HepG2 (cell line): ENCODE measurements around the gene NUF2. TPM values are rescaled to one million over a fixed set of nuclear protein-coding genes. Genes with fewer than 3 reads are reported as not detected.
A peak's percentile ranks its signal among the peaks of the same experiment; 100 is the strongest.

ENCODE experiments used
- EP300 ChIP-seq, 3 experiments: sonication (generic) in 1 of 3; formaldehyde crosslinking in 1 of 3; IDR thresholded peaks; 2 replicates each; pipeline versions ENCODE4 v1.5.1 to v1.6.1; 2011 to 2020; ENCODE audit warnings: low read depth in 2 of 3, low read length in 2 of 3, borderline replicate concordance in 1 of 3, improper control_type of control experiment in 1 of 3, mild to moderate bottlenecking in 1 of 3, missing genetic modification reagents in 1 of 3, moderate library complexity in 1 of 3
- FOXA3 ChIP-seq: IDR thresholded peaks from 2 replicates; pipeline ENCODE4 v1.6.1; 2016; ENCODE audit warnings: missing genetic modification reagents, missing compliant biosample characterization
- MAFF ChIP-seq: IDR thresholded peaks from 2 replicates; pipeline ENCODE4 v1.6.1; 2011; ENCODE audit warnings: low read depth, low read length, improper control_type of control experiment
- PHB2 ChIP-seq: fragments of 450-650 bp; IDR thresholded peaks from 2 replicates; pipeline ENCODE4 v1.6.1; 2018; ENCODE audit not compliant: partially characterized antibody
- POLR2AphosphoS2 ChIP-seq: IDR thresholded peaks from 2 replicates; pipeline ENCODE4 v1.6.1; 2011; ENCODE audit warnings: low read depth, low read length, improper control_type of control experiment
- POLR2G ChIP-seq: fragments of 200-400 bp; formaldehyde crosslinking; IDR thresholded peaks from 2 replicates; pipeline ENCODE4 v1.6.1; 2018; ENCODE audit warnings: mild to moderate bottlenecking, low read depth, low read length, moderate library complexity
- RBFOX2 ChIP-seq: fragments of 200-400 bp; formaldehyde crosslinking; IDR thresholded peaks from 2 replicates; pipeline ENCODE4 v1.6.1; 2017; ENCODE audit warnings: low read depth, mild to moderate bottlenecking, low read length
- SALL1 ChIP-seq: sonication (generic); formaldehyde crosslinking; IDR thresholded peaks from 2 replicates; pipeline ENCODE4 v1.8.0; 2022; ENCODE audit warnings: mild to moderate bottlenecking, missing genetic modification reagents
- SATB2 ChIP-seq: sonication (generic); formaldehyde crosslinking; IDR thresholded peaks from 2 replicates; pipeline ENCODE4 v1.5.0; 2020; ENCODE audit warnings: missing genetic modification reagents
- SP4 ChIP-seq: sonication (generic); formaldehyde crosslinking; IDR thresholded peaks from 2 replicates; pipeline ENCODE4 v1.8.1; 2023; ENCODE audit warnings: mild to moderate bottlenecking, missing genetic modification reagents
- TAF1 ChIP-seq: sonication (generic); formaldehyde crosslinking; IDR thresholded peaks from 2 replicates; pipeline ENCODE4 v1.4.0; 2020; ENCODE audit warnings: missing genetic modification reagents
- U2AF1 ChIP-seq: fragments of 200-400 bp; formaldehyde crosslinking; optimal IDR thresholded peaks from 2 replicates; pipeline ENCODE3; 2017; ENCODE audit warnings: mild to moderate bottlenecking, low read depth, low read length
- ZC3H13 ChIP-seq: sonication (generic); formaldehyde crosslinking; IDR thresholded peaks from 2 replicates; pipeline ENCODE4 v1.8.1; 2023; ENCODE audit warnings: mild to moderate bottlenecking, missing genetic modification reagents, moderate library complexity
- ZKSCAN8 ChIP-seq: IDR thresholded peaks from 2 replicates; pipeline ENCODE4 v1.6.1; 2016; ENCODE audit warnings: borderline replicate concordance, missing genetic modification reagents, missing compliant biosample characterization
- ZNF12 ChIP-seq: sonication (generic); formaldehyde crosslinking; IDR thresholded peaks from 2 replicates; pipeline ENCODE4 v1.5.0; 2020; ENCODE audit warnings: missing genetic modification reagents
- ZNF20 ChIP-seq: sonication (generic); formaldehyde crosslinking; IDR thresholded peaks from 2 replicates; pipeline ENCODE4 v1.4.0; 2020; ENCODE audit warnings: mild to moderate bottlenecking, moderate library complexity, missing genetic modification reagents
- ZNF224 ChIP-seq: sonication (generic); formaldehyde crosslinking; IDR thresholded peaks from 2 replicates; pipeline ENCODE4 v1.5.0; 2020; ENCODE audit warnings: mild to moderate bottlenecking, missing genetic modification reagents
- ZNF460 ChIP-seq: sonication (generic); formaldehyde crosslinking; IDR thresholded peaks from 2 replicates; pipeline ENCODE4 v1.5.1; 2020; ENCODE audit warnings: missing genetic modification reagents, mild to moderate bottlenecking, borderline replicate concordance
- ZNF644 ChIP-seq: IDR thresholded peaks from 2 replicates; pipeline ENCODE4 v1.6.1; 2016; ENCODE audit warnings: low read depth
- ZNF660 ChIP-seq: sonication (generic); formaldehyde crosslinking; IDR thresholded peaks from 2 replicates; pipeline ENCODE4 v1.5.1; 2020; ENCODE audit warnings: mild to moderate bottlenecking, low read depth, missing genetic modification reagents, borderline replicate concordance
- ZNF792 ChIP-seq: IDR thresholded peaks from 2 replicates; pipeline ENCODE4 v1.6.1; 2016
- polyA plus RNA-seq, 8 experiments: library from polyadenylated mRNA; depleted of rRNA in 3 of 8; stranded (reverse) in 7 of 8; unstranded in 1 of 8; fragments of >200 nt; fragmentation: Illumina TruSeq in 4 of 8; extraction: Trizol in 4 of 8; gene quantifications; 2 replicates each; pipeline versions ENCODE4 v1.2.1 to v1.2.3, GENCODE V29; 2011 to 2016; ENCODE audit warnings: low read depth in 4 of 8, missing spikeins in 1 of 8, mixed read lengths in 1 of 8; ENCODE audit not compliant: insufficient read depth in 1 of 8
- total RNA-seq, 5 experiments: library from RNA; depleted of rRNA; stranded (reverse); fragments of >200 nt; fragmentation: Illumina TruSeq; extraction: Trizol; gene quantifications; 2 replicates each; pipeline ENCODE4 v1.2.3, GENCODE V29; 2016; ENCODE audit warnings: low read depth in 1 of 5
- TF ChIP-seq, protein P1 (sequence below): sonication (generic); formaldehyde crosslinking; IDR thresholded peaks from 2 replicates; pipeline ENCODE4 v1.4.0; 2020; ENCODE audit warnings: missing genetic modification reagents
- TF ChIP-seq, protein P2 (sequence below): sonication (generic); formaldehyde crosslinking; IDR thresholded peaks from 2 replicates; pipeline ENCODE4 v1.4.0; 2020; ENCODE audit warnings: missing genetic modification reagents
- TF ChIP-seq, protein P3 (sequence below): sonication (generic); formaldehyde crosslinking; IDR thresholded peaks from 2 replicates; pipeline ENCODE4 v1.5.0; 2020; ENCODE audit warnings: mild to moderate bottlenecking, missing genetic modification reagents, moderate library complexity
- TF ChIP-seq, protein P4 (sequence below): sonication (generic); formaldehyde crosslinking; IDR thresholded peaks from 2 replicates; pipeline ENCODE4 v1.5.0; 2020; ENCODE audit warnings: missing genetic modification reagents

Gene NUF2
- total and polyA plus RNA-seq, 2 of the 13 experiments (the other 11 are each of a cell fraction or from before 2014, with no cell fraction given) = 26.0 to 39.4 TPM

DNA sequence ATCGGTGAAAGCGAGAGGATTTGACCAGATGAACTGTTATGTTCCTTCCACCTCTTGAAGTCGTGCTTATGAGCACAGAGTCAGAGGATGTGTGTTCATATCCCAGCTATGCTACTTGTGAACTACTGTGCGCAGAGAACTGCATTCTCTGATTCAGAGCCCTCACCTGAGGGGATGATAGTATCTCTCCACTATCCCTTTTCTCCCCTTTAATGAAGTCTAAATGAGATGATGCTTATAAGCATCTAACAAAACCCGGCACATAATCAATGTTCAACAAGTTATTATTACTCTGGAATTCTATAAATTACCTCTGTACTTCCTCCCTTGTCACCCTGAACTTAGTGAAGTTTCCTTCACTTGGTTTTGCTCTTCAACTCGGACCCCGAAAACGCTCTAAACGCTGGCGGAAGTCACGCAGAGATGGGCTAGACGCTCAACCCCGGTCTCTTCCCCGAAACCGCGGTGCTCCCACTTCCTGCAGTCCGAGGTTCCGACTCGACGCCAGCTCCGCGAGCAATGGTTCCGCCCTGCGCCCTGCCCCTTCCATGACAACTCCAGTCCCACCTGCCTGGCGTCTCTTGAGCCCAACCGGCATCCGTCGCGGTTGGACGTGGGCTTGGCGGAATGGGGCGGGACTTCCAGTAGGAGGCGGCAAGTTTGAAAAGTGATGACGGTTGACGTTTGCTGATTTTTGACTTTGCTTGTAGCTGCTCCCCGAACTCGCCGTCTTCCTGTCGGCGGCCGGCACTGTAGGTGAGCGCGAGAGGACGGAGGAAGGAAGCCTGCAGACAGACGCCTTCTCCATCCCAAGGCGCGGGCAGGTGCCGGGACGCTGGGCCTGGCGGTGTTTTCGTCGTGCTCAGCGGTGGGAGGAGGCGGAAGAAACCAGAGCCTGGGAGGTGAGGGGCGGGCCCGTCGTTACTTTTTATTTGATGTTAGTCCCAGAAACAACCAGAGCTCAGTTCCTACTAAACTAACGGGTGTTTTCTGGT, at the start of gene NUF2 (continued):
- TF ChIP-seq, protein P1, sequence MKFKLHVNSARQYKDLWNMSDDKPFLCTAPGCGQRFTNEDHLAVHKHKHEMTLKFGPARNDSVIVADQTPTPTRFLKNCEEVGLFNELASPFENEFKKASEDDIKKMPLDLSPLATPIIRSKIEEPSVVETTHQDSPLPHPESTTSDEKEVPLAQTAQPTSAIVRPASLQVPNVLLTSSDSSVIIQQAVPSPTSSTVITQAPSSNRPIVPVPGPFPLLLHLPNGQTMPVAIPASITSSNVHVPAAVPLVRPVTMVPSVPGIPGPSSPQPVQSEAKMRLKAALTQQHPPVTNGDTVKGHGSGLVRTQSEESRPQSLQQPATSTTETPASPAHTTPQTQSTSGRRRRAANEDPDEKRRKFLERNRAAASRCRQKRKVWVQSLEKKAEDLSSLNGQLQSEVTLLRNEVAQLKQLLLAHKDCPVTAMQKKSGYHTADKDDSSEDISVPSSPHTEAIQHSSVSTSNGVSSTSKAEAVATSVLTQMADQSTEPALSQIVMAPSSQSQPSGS (CRISPR knock-in tag) = peak; percentile 96
- TF ChIP-seq ZNF224 (CRISPR knock-in tag) (peak; percentile 92; the same call in 1 of the 2 replicates), ZNF12 (CRISPR knock-in tag) (peak; percentile 85), FOXA3 (CRISPR knock-in tag) (peak; percentile 89), SP4 (peak; percentile 99), RBFOX2 (peak; percentile 64), ZC3H13 (CRISPR knock-in tag) (peak; percentile 97), POLR2G (peak; percentile 83), ZNF644 (CRISPR knock-in tag) (peak; percentile 55), SALL1 (CRISPR knock-in tag) (peak; percentile 98), ZNF792 (CRISPR knock-in tag) (peak; percentile 99), ZKSCAN8 (CRISPR knock-in tag) (peak; percentile 95), MAFF (peak; percentile 95), PHB2 (no peak), U2AF1 (peak; percentile 76), ZNF460 (CRISPR knock-in tag) (peak; percentile 72; the same call in 1 of the 2 replicates), TAF1 (CRISPR knock-in tag) (peak; percentile 88), ZNF20 (CRISPR knock-in tag) (no peak), EP300 (IDR thresholded peaks at IDR 0.05; ENCODE audit: low read depth in 2 of 2, low read length in 2 of 2) (peak; percentile 64 to 74; a peak in 3 of 4 replicates), EP300 (CRISPR knock-in tag; IDR thresholded peaks at IDR 0.05; ENCODE audit: borderline replicate concordance) (peak; percentile 73), SATB2 (CRISPR knock-in tag) (peak; percentile 93; the same call in 1 of the 2 replicates), POLR2AphosphoS2 (no peak; the same call in 1 of the 2 replicates), ZNF660 (CRISPR knock-in tag) (no peak)
- TF ChIP-seq, protein P2, sequence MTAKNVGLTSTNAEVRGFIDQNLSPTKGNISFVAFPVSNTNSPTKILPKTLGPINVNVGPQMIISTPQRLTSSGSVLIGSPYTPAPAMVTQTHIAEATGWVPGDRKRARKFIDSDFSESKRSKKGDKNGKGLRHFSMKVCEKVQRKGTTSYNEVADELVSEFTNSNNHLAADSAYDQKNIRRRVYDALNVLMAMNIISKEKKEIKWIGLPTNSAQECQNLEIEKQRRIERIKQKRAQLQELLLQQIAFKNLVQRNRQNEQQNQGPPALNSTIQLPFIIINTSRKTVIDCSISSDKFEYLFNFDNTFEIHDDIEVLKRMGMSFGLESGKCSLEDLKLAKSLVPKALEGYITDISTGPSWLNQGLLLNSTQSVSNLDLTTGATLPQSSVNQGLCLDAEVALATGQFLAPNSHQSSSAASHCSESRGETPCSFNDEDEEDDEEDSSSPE (CRISPR knock-in tag) = peak; percentile 100
- TF ChIP-seq, protein P3, sequence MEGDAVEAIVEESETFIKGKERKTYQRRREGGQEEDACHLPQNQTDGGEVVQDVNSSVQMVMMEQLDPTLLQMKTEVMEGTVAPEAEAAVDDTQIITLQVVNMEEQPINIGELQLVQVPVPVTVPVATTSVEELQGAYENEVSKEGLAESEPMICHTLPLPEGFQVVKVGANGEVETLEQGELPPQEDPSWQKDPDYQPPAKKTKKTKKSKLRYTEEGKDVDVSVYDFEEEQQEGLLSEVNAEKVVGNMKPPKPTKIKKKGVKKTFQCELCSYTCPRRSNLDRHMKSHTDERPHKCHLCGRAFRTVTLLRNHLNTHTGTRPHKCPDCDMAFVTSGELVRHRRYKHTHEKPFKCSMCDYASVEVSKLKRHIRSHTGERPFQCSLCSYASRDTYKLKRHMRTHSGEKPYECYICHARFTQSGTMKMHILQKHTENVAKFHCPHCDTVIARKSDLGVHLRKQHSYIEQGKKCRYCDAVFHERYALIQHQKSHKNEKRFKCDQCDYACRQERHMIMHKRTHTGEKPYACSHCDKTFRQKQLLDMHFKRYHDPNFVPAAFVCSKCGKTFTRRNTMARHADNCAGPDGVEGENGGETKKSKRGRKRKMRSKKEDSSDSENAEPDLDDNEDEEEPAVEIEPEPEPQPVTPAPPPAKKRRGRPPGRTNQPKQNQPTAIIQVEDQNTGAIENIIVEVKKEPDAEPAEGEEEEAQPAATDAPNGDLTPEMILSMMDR (CRISPR knock-in tag) = peak; percentile 34; the same call in 1 of the 2 replicates
- TF ChIP-seq, protein P4, sequence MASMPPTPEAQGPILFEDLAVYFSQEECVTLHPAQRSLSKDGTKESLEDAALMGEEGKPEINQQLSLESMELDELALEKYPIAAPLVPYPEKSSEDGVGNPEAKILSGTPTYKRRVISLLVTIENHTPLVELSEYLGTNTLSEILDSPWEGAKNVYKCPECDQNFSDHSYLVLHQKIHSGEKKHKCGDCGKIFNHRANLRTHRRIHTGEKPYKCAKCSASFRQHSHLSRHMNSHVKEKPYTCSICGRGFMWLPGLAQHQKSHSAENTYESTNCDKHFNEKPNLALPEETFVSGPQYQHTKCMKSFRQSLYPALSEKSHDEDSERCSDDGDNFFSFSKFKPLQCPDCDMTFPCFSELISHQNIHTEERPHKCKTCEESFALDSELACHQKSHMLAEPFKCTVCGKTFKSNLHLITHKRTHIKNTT (CRISPR knock-in tag) = no peak
